CD4-positive, alpha-beta memory T cell (primary cell): ENCODE results near the gene CEL. TPM values are rescaled to one million over a fixed set of nuclear protein-coding genes. Genes with fewer than 3 reads are reported as not detected.

Experiments used
- CTCF ChIA-PET: fragments of 350-600 bp; sonication (Branson Sonifier 250); formaldehyde crosslinking; loops from one replicate; lab custom pipeline; 2021; ENCODE audit warnings: inconsistent platforms; ENCODE audit not compliant: partially characterized antibody; lab: Charles Lee
- POLR2A ChIA-PET: fragments of 350-600 bp; sonication (Branson Sonifier 250); formaldehyde crosslinking; loops from one replicate; lab custom pipeline; 2021; ENCODE audit not compliant: partially characterized antibody; lab: Charles Lee
- DNase-seq, 5 donors: peaks; one replicate each; pipeline versions ENCODE4 v3.0.0 to v3.0.0-alpha.2; 2020 to 2022; ENCODE audit warnings: mixed read lengths in 1 of 5
- H3K27ac ChIP-seq: one replicate; pipeline ENCODE4 v1.7.0; 2013; ENCODE audit warnings: low read depth, low read length
- H3K27me3 ChIP-seq: 2 replicates; pipeline ENCODE4 v1.7.0; 2013; ENCODE audit warnings: mild to moderate bottlenecking, low read length, moderate library complexity; ENCODE audit not compliant: insufficient read depth
- H3K36me3 ChIP-seq: 2 replicates; pipeline ENCODE4 v1.7.0; 2013; ENCODE audit warnings: mild to moderate bottlenecking, low read length, moderate library complexity; ENCODE audit not compliant: insufficient read depth
- H3K4me1 ChIP-seq: 2 replicates; pipeline ENCODE4 v1.7.0; 2013; ENCODE audit warnings: mild to moderate bottlenecking, low read length, moderate library complexity; ENCODE audit not compliant: insufficient read depth
- H3K4me3 ChIP-seq, 2 donors: one replicate each; pipeline ENCODE4 v1.7.0; 2013; ENCODE audit warnings: low read length in 2 of 2, mild to moderate bottlenecking in 1 of 2
- H3K9me3 ChIP-seq, 2 donors: one replicate each; pipeline ENCODE4 v1.7.0; 2013; ENCODE audit warnings: low read length in 2 of 2, control low read depth in 1 of 2; ENCODE audit not compliant: control insufficient read depth in 1 of 2
- H3K27ac Mint-ChIP-seq, 7 donors: one replicate each; pipeline ENCODE4 v1.8.0; 2020 to 2021; ENCODE audit warnings: mixed read lengths in 7 of 7, mild to moderate bottlenecking in 6 of 7, inconsistent platforms in 3 of 7, moderate library complexity in 3 of 7
- H3K27me3 Mint-ChIP-seq, 2 donors: one replicate each; pipeline ENCODE4 v1.8.0; 2020 to 2021; ENCODE audit warnings: mixed read lengths in 2 of 2
- H3K36me3 Mint-ChIP-seq, 2 donors: one replicate each; pipeline ENCODE4 v1.8.0; 2020 to 2021; ENCODE audit warnings: mixed read lengths in 2 of 2, inconsistent platforms in 1 of 2, mild to moderate bottlenecking in 1 of 2
- H3K4me1 Mint-ChIP-seq, 4 donors: one replicate each; pipeline ENCODE4 v1.8.0; 2020 to 2021; ENCODE audit warnings: mixed read lengths in 4 of 4, mild to moderate bottlenecking in 1 of 4
- H3K4me3 Mint-ChIP-seq, 8 donors: one replicate each; pipeline ENCODE4 v1.8.0; 2020 to 2021; ENCODE audit warnings: mixed read lengths in 8 of 8, mild to moderate bottlenecking in 7 of 8, moderate library complexity in 6 of 8, inconsistent platforms in 3 of 8
- H3K9me3 Mint-ChIP-seq, 8 donors: one replicate each; pipeline ENCODE4 v1.8.0; 2020 to 2021; ENCODE audit warnings: mixed read lengths in 8 of 8, mild to moderate bottlenecking in 5 of 8, inconsistent platforms in 3 of 8, moderate library complexity in 1 of 8
- intact Hi-C: fragments of 100-400 bp; cut with micrococcal nuclease; formaldehyde crosslinking; loops from one replicate; pipeline ENCODE4 v1.15.1; 2023
- polyA plus RNA-seq, 2 donors: library from polyadenylated mRNA; unstranded; fragments of 300-500 nt; fragmentation: Illumina TruSeq; gene quantifications; one replicate each; pipeline ENCODE4 v1.2.3, GENCODE V29; 2021
- total RNA-seq, 2 experiments: library from RNA; stranded (reverse); gene quantifications; one replicate each; pipeline ENCODE4 v1.2.3, GENCODE V29; 2021

CEL gene
- total and polyA plus RNA-seq, 4 experiments from 2014 or later = 0.15 to 1.6 (median 1.2) TPM; not detected in 1

GRCh38 chr9:133063159-133063499 lies 1.3 kb downstream of the CEL start:
- intact Hi-C loops = no loop called here
- no peak overlapping the region for H3K4me3 Mint-ChIP-seq
- ChIA-PET CTCF (interaction anchor here (1.6 kb wide), 1 partner anchor 22 kb away, joined by 3 read pairs; no protein-coding TSS in a partner anchor), POLR2A (no interaction called here)
- H3K9me3 Mint-ChIP-seq = no peaks in the 10 kb centered on the region
- no peak overlapping the region for H3K4me3 ChIP-seq
- H3K36me3 ChIP-seq = peaks cover 2% of the 10 kb centered on the region
- peaks cover 20% of the 10 kb centered on the region for H3K4me1 ChIP-seq
- no peak overlapping the region for H3K27ac ChIP-seq
- H3K36me3 Mint-ChIP-seq = peaks cover 0 to 5% of the 10 kb centered on the region in 2 donors
- no peak overlapping the region for H3K27ac Mint-ChIP-seq
- H3K9me3 ChIP-seq = no peaks in the 10 kb centered on the region
- no peaks in the 10 kb centered on the region for H3K27me3 ChIP-seq
- peaks cover 15 to 24% (median 20%) of the 10 kb centered on the region in 4 donors for H3K4me1 Mint-ChIP-seq
- no peaks in the 10 kb centered on the region for H3K27me3 Mint-ChIP-seq
- no peak for DNase-seq

GRCh38 chr9:133063500-133064231 lies 1.9 kb downstream of the CEL start:
- Histone ChIP-seq H3K27ac (no peak overlapping the region), H3K9me3 (no peaks in the 10 kb centered on the region), H3K36me3 (no peaks in the 10 kb centered on the region), H3K4me1 (peaks cover 17% of the 10 kb centered on the region), H3K27me3 (no peaks in the 10 kb centered on the region), H3K4me3 (no peak overlapping the region)
- peaks cover 12 to 19% (median 16%) of the 10 kb centered on the region in 4 donors for H3K4me1 Mint-ChIP-seq
- no peaks in the 10 kb centered on the region for H3K9me3 Mint-ChIP-seq
- POLR2A ChIA-PET = no interaction called here
- no peak overlapping the region for H3K27ac Mint-ChIP-seq
- DNase-seq = no peak
- peaks cover 0 to 1% of the 10 kb centered on the region in 2 donors for H3K36me3 Mint-ChIP-seq
- no peak overlapping the region for H3K4me3 Mint-ChIP-seq
- intact Hi-C loops = no loop called here
- H3K27me3 Mint-ChIP-seq = no peaks in the 10 kb centered on the region
- CTCF ChIA-PET = interaction anchor here (1.6 kb wide), 1 partner anchor 23 kb away, joined by 3 read pairs; no protein-coding TSS in a partner anchor

- Mint-ChIP-seq H3K9me3 (no peaks in the 10 kb centered on the region), H3K27me3 (no peaks in the 10 kb centered on the region), H3K4me3 (no peak overlapping the region), H3K36me3 (no peaks in the 10 kb centered on the region), H3K27ac (no peak overlapping the region), H3K4me1 (peaks cover 5 to 11% (median 8%) of the 10 kb centered on the region in 4 donors)
- ChIA-PET POLR2A (no interaction called here), CTCF (interaction anchor here (1.6 kb wide), 1 partner anchor 24 kb away, joined by 3 read pairs; no protein-coding TSS in a partner anchor)
- H3K27ac ChIP-seq = no peak overlapping the region
- H3K27me3 ChIP-seq = no peaks in the 10 kb centered on the region
- peaks cover 9% of the 10 kb centered on the region for H3K4me1 ChIP-seq
- no peaks in the 10 kb centered on the region for H3K36me3 ChIP-seq
- H3K9me3 ChIP-seq = no peaks in the 10 kb centered on the region
- H3K4me3 ChIP-seq = no peak overlapping the region
- no peak for DNase-seq
- intact Hi-C loops = no loop called here
Measured at GRCh38 chr9:133064241-133065069, 2.7 kb downstream of the CEL start.

DNA sequence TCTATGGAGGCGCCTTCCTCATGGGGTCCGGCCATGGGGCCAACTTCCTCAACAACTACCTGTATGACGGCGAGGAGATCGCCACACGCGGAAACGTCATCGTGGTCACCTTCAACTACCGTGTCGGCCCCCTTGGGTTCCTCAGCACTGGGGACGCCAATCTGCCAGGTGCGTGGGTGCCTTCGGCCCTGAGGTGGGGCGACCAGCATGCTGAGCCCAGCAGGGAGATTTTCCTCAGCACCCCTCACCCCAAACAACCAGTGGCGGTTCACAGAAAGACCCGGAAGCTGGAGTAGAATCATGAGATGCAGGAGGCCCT lies 3.2 kb downstream of the CEL start:
- POLR2A ChIA-PET = no interaction called here
- Histone ChIP-seq H3K4me1 (peaks cover 4% of the 10 kb centered on the region), H3K4me3 (no peak overlapping the region), H3K36me3 (no peaks in the 10 kb centered on the region), H3K27ac (no peak overlapping the region), H3K27me3 (no peaks in the 10 kb centered on the region), H3K9me3 (no peaks in the 10 kb centered on the region)
- no peak for DNase-seq
- peaks cover 2 to 5% (median 3%) of the 10 kb centered on the region in 4 donors for H3K4me1 Mint-ChIP-seq
- no peak overlapping the region for H3K27ac Mint-ChIP-seq
- no peaks in the 10 kb centered on the region for H3K36me3 Mint-ChIP-seq
- no peaks in the 10 kb centered on the region for H3K9me3 Mint-ChIP-seq
- intact Hi-C loops = no loop called here
- H3K27me3 Mint-ChIP-seq = no peaks in the 10 kb centered on the region
- CTCF ChIA-PET = no interaction called here
- H3K4me3 Mint-ChIP-seq = no peak overlapping the region

DNA sequence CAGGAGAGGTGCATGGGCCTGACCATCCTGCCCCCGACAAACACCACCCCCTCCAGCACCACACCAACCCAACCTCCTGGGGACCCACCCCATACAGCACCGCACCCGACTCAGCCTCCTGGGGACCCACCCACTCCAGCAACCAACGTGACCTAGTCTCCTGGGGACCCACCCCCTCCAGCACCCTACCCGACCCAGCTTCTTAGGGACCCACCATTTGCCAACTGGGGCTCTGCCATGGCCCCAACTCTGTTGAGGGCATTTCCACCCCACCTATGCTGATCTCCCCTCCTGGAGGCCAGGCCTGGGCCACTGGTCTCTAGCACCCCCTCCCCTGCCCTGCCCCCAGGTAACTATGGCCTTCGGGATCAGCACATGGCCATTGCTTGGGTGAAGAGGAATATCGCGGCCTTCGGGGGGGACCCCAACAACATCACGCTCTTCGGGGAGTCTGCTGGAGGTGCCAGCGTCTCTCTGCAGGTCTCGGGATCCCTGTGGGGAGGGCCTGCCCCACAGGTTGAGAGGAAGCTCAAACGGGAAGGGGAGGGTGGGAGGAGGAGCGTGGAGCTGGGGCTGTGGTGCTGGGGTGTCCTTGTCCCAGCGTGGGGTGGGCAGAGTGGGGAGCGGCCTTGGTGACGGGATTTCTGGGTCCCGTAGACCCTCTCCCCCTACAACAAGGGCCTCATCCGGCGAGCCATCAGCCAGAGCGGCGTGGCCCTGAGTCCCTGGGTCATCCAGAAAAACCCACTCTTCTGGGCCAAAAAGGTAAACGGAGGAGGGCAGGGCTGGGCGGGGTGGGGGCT lies 4.6 kb downstream of the CEL start:
- Histone ChIP-seq H3K36me3 (no peaks in the 10 kb centered on the region), H3K27ac (no peak overlapping the region), H3K4me1 (no peaks in the 10 kb centered on the region), H3K9me3 (no peaks in the 10 kb centered on the region), H3K27me3 (no peaks in the 10 kb centered on the region), H3K4me3 (no peak overlapping the region)
- Mint-ChIP-seq H3K4me1 (no peaks in the 10 kb centered on the region), H3K36me3 (no peaks in the 10 kb centered on the region), H3K27me3 (no peaks in the 10 kb centered on the region), H3K4me3 (no peak overlapping the region), H3K27ac (no peak overlapping the region), H3K9me3 (no peaks in the 10 kb centered on the region)
- DNase-seq = no peak
- ChIA-PET CTCF (no interaction called here), POLR2A (no interaction called here)
- intact Hi-C loops = no loop called here

GRCh38 chr9:133067006-133067405 lies 5.2 kb downstream of the CEL start:
- H3K4me3 Mint-ChIP-seq = no peak overlapping the region
- Histone ChIP-seq H3K4me1 (no peaks in the 10 kb centered on the region), H3K27ac (no peak overlapping the region), H3K27me3 (no peaks in the 10 kb centered on the region), H3K36me3 (no peaks in the 10 kb centered on the region), H3K4me3 (no peak overlapping the region), H3K9me3 (no peaks in the 10 kb centered on the region)
- POLR2A ChIA-PET = no interaction called here
- CTCF ChIA-PET = interaction anchor here (0.9 kb wide), 1 partner anchor 77 kb away, joined by 3 read pairs; no protein-coding TSS in a partner anchor
- no peaks in the 10 kb centered on the region for H3K36me3 Mint-ChIP-seq
- intact Hi-C loops = no loop called here
- DNase-seq = no peak
- no peaks in the 10 kb centered on the region for H3K4me1 Mint-ChIP-seq
- H3K27ac Mint-ChIP-seq = no peak overlapping the region
- no peaks in the 10 kb centered on the region for H3K9me3 Mint-ChIP-seq
- no peaks in the 10 kb centered on the region for H3K27me3 Mint-ChIP-seq

GRCh38 chr9:133067813-133068212 lies 6.0 kb downstream of the CEL start:
- H3K27ac Mint-ChIP-seq = no peak overlapping the region
- H3K36me3 ChIP-seq = no peaks in the 10 kb centered on the region
- ChIA-PET POLR2A (no interaction called here), CTCF (interaction anchor here (0.9 kb wide), 1 partner anchor 76 kb away, joined by 3 read pairs; no protein-coding TSS in a partner anchor)
- intact Hi-C loops = no loop called here
- H3K27ac ChIP-seq = no peak overlapping the region
- no peaks in the 10 kb centered on the region for H3K9me3 Mint-ChIP-seq
- H3K4me3 Mint-ChIP-seq = no peak overlapping the region
- H3K4me1 ChIP-seq = no peaks in the 10 kb centered on the region
- no peaks in the 10 kb centered on the region for H3K27me3 ChIP-seq
- no peaks in the 10 kb centered on the region for H3K36me3 Mint-ChIP-seq
- H3K9me3 ChIP-seq = no peaks in the 10 kb centered on the region
- H3K4me1 Mint-ChIP-seq = no peaks in the 10 kb centered on the region
- H3K27me3 Mint-ChIP-seq = no peaks in the 10 kb centered on the region
- no peak overlapping the region for H3K4me3 ChIP-seq
- no peak for DNase-seq
